ENCODE data around the gene NINJ1.
"Not testable (repeated sequence)": the region's sequence is repeated elsewhere in the genome, so short reads cannot be mapped to it uniquely, and the experiment has no call there.

NINJ1 gene

GRCh38 chr9:93118863-93119702, 15.0 kb downstream of the NINJ1 start:
- DNase-seq (ENCODE audit: low spot score): no peak

- no peak for DNase-seq (ENCODE audit: low spot score)
These were observed 15.9 kb downstream of the NINJ1 start for GRCh38 chr9:93117924-93118862.

DNA sequence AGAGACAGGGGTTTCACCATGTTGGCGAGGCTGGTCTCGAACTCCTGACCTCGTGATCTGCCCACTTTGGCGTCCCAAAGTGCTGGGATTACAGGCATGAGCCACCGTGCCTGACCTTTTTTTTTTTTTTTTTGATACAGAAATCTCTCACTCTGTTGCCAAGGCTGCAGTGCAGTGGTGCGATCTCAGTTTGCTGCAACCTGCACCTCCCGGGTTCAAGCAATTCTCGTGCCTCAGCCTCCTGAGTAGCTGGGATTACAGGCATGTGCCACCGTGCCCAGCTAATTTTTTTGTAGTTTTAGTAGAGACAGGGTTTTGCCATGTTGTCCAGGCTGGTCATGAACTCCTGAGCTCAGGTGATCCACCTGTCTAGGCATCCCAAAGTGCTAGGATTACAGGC, 16.5 kb downstream of the NINJ1 start:
- not testable (repeated sequence) for DNase-seq (ENCODE audit: low spot score)

- DNase-seq (ENCODE audit: low spot score): no peak
These were observed 17.7 kb downstream of the NINJ1 start for GRCh38 chr9:93116072-93116961.

DNA sequence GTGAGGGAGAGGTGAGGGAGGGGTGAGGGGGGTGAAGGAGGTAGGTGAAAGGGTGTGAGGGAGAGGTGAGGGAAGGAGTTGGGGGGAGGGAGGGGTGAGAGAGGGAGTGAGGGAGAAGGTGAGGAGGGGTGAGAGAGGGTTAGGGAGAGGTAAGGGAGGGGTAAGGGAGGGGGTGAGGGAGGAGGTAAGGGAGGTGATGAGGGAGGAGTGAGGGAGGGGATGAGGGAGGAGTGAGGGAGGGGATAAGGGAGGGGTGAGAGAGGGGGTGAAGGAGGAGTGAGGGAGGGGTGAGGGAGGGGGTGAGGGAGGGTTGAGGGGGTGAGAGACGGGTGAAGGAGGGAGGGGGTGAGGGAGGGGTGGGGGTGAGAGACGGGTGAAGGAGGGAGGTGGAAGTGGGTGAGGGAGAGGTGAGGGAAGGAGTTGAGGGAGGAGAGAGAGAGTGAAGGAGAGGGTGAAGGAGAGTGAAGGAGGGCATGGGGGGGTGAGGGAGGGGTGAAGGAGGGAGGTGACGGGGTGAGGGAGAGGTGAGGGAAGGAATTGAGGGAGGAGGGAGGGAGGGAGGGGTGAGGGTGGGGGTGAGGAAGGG, 18.5 kb downstream of the NINJ1 start:
- DNase-seq (ENCODE audit: low spot score): no peak

- DNase-seq (ENCODE audit: low spot score): no peak
These were observed 19.1 kb downstream of the NINJ1 start for GRCh38 chr9:93114984-93115335.

DNA sequence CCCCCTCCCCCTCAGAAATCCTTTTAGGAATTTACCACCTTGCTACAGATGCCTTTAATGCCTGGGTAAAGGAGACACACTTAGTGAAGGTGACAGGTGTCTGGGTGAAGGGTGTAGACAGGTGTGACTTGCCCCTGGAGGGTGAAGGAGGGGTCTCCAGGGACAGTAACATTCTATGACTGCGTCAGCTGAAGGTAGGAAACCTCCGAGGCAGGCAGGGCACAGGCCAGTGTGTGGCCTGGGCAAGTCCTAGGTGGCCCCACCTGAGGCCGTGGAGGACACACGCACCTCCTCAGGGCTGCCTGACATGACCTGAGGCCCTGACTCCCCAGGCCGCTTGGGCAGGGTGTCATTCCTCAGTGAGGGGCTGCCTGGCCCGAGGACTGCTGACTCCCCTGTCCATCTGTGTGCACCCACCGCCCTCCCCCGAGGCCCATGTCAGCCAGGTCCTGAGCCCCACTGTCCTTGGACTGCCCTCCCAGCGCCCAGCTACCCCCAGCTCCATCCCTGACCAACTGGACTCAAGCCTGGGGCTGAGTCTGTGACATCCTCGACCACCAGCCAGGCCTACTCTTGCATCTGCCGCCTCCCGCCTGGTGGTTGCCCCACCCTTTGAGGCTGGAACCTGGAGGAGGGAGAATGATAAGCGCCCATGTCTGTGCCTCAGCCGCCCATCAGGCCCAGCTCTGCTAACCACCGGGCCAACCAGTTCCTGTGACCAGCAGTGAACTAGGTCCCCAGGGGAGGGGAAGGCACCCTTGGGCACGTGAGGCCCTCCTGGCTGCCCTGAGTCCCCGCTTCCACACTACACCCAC, 19.7 kb downstream of the NINJ1 start:
- no peak for DNase-seq (ENCODE audit: low spot score)

GRCh38 chr9:93112864-93113389, 21.1 kb downstream of the NINJ1 start:
- no peak for DNase-seq (ENCODE audit: low spot score)

GRCh38 chr9:93112116-93112863, 21.8 kb downstream of the NINJ1 start:
- DNase-seq (ENCODE audit: low spot score): no peak

- DNase-seq (ENCODE audit: low spot score): no peak
These were observed 22.5 kb downstream of the NINJ1 start for GRCh38 chr9:93111371-93112115.

DNA sequence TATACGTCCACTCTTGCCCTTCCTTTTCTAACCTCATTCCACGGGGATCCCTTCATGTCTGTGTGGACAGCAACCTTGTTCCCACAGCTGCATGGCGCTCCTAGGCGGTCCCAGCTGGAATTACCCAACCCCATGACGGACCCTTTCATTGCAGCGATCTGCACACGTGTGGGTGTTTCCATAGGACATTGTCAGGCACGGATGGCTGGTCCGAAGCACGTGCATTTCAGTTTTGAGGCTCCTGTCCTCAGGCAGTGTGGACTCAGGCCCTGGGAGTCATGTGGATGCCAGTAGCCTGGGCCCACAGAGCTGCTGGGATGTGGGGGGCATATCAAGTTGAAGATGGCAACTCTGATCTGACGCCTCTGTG, 23.1 kb downstream of the NINJ1 start:
- DNase-seq (ENCODE audit: low spot score): no peak

GRCh38 chr9:93110311-93110855, 23.7 kb downstream of the NINJ1 start:
- DNase-seq (ENCODE audit: low spot score): peak; percentile 20

GRCh38 chr9:93108291-93109041, 25.6 kb downstream of the NINJ1 start:
- DNase-seq (ENCODE audit: low spot score): peak; percentile 31

DNA sequence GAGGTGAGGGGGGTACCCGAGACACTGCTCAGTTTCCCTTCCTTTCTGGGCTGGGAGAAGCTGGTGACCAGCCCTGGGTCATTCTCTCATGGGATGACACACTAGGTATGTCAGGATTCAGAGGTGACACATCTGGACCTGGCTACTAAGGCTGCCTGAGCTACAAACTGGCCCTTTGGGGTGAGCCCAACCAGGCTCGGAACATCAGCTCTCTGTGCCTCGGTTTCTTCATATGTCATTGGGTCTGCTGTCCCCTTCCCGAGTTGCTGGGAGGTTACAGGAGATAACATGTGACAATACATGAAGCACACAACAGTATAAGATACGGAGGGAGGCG, 26.3 kb downstream of the NINJ1 start:
- DNase-seq (ENCODE audit: low spot score): no peak

DNA sequence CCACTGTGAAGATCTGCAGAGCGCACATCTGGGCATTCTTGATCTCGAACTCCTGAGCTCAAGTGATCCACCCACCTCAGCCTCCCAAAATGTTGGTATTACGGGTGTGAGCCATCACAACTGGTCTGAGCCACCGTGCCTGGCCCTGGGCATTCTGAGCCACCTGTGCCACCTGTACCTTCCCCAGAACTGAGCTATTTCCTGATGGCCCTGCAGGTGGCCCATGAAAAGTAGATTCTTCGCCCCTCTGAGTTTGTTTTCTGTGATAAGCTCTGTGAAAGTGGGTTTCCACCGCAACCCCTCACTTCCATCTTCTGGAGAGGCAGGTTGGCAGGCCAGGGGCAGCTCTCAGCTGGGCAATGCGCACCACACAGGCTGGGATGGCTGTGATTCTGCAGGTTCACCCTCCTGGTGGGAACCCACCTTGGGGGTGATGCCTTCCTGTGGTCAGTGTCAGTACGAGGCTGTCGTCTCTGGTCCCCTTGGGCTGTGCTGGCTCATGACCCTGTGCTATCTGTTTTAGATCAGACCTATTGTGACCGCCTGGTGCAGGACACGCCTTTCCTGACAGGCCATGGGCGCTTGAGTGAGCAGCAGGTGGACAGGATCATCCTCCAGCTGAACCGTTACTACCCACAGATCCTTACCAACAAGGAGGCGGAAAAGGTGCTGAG, 26.8 kb downstream of the NINJ1 start:
- DNase-seq (ENCODE audit: low spot score): no peak

GRCh38 chr9:93105620-93106019, 28.4 kb downstream of the NINJ1 start:
- DNase-seq (ENCODE audit: low spot score): no peak

GRCh38 chr9:93101086-93101485, 33.0 kb downstream of the NINJ1 start:
- DNase-seq (ENCODE audit: low spot score): not testable (repeated sequence)

GRCh38 chr9:93100276-93100636, 33.8 kb downstream of the NINJ1 start:
- no peak for DNase-seq (ENCODE audit: low spot score)
